ENCODE data around the gene CD2.

GRCh38 chr1:116748272-116748671, 6.0 kb upstream of the CD2 start:
- TF ChIP-seq POLR2A (IDR thresholded peaks at IDR 0.05) (no peak), CTCF (IDR thresholded peaks at IDR 0.05) (no peak)
